ENCODE results near the gene PLEKHN1. TPM values are rescaled to one million over a fixed set of nuclear protein-coding genes. Genes with fewer than 3 reads are reported as not detected.

PLEKHN1 gene
- total RNA-seq, 1 donor from 2014 or later = 0.51 TPM

- no peak for DNase-seq (ENCODE audit: low read depth in 2 of 2)
Measured at GRCh38 chr1:1023700-1024099, 57.4 kb downstream of the PLEKHN1 start.

GRCh38 chr1:1024149-1024770, 58.0 kb downstream of the PLEKHN1 start:
- no peak for DNase-seq (ENCODE audit: low read depth in 2 of 2)

- peak in 1 of 2 donors; percentile 41 for DNase-seq (ENCODE audit: low read depth in 2 of 2)
Measured at GRCh38 chr1:1024771-1025699, 58.8 kb downstream of the PLEKHN1 start.

Other genes with a start within 250 kb of the PLEKHN1 start
- under 0.01 and 0.13 TPM in 2 replicates for gene SAMD11, start 42.6 kb upstream of the PLEKHN1 start, total RNA-seq
- gene NOC2L, start 7.2 kb upstream of the PLEKHN1 start, total RNA-seq = 59.4 and 67.9 TPM in 2 replicates
- gene KLHL17, start 5.9 kb upstream of the PLEKHN1 start, total RNA-seq = 2.6 and 5.2 TPM in 2 replicates
- gene PERM1, start 15.6 kb downstream of the PLEKHN1 start, total RNA-seq = not detected in 2 replicates
- 29.0 and 54.1 TPM in 2 replicates for gene HES4, start 33.6 kb downstream of the PLEKHN1 start, total RNA-seq
- gene ISG15, start 47.0 kb downstream of the PLEKHN1 start, total RNA-seq = 92.3 and 112 TPM in 2 replicates
- 49.3 and 77.5 TPM in 2 replicates for gene AGRN, start 53.6 kb downstream of the PLEKHN1 start, total RNA-seq
- under 0.01 TPM in 1 of 2 replicates, not detected in the other for gene RNF223, start 107.8 kb downstream of the PLEKHN1 start, total RNA-seq
- gene C1orf159, start 149.6 kb downstream of the PLEKHN1 start, total RNA-seq = 5.0 and 9.1 TPM in 2 replicates
- gene TTLL10, start 207.4 kb downstream of the PLEKHN1 start, total RNA-seq = not detected in 2 replicates
- gene TNFRSF18, start 240.1 kb downstream of the PLEKHN1 start, total RNA-seq = 0.26 and 0.51 TPM in 2 replicates
- gene TNFRSF4, start 247.7 kb downstream of the PLEKHN1 start, total RNA-seq = 1.5 and 3.7 TPM in 2 replicates